ENCODE data around the gene NEURL4.
A peak's percentile ranks its signal among the peaks of the same experiment; 100 is the strongest.

The NEURL4 gene

DNA sequence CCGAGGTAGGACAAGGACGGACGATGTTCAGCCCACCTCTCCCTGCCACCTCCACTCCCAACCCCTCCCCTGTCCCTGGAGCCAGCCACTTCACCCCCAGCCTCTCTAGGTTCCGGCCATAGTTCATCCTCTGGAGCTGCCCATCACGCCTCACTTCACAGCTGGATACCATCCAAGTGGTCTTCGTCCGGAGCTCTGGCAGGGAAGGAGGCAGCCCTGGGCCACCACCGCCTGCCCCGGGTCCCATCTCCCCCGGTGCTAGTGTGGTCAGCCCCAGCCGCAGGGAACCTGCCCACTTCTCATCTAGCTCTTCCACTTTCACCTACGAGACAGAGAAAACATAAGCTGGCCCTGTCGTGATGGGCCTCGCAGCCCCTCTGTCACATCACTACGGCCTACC, 7.7 kb downstream of the NEURL4 start:
- no peak for ATAC-seq

DNA sequence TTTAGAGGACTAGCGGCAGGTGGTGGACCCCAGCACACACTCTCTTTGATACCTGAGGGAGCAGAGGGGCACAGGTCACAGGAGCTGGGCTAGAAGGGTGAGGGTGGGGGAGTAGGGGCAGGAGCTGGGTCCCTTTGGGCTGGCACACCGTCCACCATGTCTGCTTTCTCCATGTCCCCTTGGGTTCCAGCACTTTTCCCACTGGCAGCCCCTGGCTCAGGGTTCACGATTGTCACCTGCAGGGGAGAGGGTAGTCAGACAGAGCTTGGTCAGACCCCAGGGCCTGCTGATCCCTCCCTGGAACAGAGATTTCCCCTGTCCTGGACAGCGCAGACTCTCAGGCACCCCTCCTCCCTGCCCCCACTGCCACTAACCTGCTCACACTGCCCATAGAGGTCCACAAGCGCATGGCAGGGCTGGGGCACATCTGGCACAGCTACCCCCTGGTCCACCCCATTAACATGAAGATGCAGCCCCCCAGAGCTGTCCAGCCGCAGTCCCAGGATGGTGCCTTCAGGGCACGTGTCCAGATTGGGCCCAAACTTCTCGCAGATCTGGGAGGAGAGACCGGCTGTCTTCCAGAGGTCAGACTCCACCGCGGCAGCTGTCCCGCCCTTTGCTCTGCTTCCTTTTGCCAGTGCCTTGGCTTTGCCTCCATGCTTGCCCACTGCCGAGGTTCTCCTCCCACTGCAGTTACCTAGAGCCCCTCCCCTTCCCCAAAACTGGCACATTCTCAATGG, 10.8 kb downstream of the NEURL4 start:
- no peak for ATAC-seq

DNA sequence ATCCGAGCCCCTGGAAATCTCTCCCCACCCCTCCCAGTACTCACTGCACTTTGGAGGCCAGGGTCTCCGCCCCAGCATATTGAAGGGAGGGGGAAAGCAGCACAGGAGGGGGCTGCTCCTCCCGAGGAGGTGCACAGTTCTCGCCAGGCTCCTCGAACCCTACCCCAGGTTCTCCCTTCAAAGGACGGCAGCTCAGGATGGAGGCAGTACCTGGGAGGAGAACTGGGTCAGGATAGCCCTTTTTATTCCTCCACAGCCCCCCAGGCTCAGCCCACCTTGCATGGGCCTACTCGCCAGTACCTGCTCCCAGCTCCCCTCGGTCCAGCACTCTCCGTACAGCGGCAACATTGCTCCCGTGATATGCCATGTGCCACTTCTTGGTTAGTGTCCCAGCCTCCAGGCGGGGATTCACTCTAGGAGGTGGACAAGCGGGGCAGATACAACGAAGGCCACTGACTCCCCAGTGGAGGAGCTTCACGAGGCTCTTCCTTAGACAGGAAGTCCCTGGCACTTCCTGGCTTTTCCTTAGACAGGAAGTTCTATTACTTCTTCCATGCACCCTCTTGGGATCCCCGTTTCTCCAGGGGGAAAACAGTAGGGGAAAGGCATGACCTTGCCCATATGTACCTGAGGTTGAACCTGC, 11.9 kb downstream of the NEURL4 start:
- no peak for ATAC-seq

DNA sequence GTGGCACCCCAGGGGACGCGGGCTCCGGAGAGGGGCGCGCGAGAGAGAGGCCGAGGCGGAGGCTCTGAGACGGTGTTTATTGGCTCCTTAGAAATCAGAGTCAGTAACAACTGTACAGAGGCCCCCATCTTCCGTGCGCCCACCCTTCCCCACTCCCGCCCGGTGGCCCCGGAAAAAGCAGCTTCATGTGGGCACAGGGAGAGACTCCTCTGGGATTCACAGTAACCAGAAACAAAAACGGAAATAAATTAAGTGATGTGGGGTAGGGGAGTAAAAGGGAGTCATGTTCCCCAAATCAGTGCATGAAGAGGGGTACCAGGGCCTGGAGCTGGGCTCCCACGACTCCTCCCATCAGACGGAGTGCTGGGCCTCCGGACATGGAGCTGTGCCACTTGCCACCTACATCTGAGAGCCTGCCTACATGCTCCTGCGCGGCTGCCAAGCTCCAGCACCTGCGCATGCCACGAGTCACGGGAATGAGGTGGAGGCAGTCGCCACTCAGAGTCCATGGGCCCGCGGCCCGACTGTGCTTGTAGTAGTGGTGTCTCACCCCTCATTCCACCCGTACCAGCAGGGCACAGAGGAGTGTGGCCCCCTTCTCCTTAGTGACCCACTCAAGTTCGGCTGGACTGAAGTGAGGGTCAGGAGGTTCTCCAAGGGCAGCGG, 13.4 kb downstream of the NEURL4 start:
- ATAC-seq = no peak

DNA sequence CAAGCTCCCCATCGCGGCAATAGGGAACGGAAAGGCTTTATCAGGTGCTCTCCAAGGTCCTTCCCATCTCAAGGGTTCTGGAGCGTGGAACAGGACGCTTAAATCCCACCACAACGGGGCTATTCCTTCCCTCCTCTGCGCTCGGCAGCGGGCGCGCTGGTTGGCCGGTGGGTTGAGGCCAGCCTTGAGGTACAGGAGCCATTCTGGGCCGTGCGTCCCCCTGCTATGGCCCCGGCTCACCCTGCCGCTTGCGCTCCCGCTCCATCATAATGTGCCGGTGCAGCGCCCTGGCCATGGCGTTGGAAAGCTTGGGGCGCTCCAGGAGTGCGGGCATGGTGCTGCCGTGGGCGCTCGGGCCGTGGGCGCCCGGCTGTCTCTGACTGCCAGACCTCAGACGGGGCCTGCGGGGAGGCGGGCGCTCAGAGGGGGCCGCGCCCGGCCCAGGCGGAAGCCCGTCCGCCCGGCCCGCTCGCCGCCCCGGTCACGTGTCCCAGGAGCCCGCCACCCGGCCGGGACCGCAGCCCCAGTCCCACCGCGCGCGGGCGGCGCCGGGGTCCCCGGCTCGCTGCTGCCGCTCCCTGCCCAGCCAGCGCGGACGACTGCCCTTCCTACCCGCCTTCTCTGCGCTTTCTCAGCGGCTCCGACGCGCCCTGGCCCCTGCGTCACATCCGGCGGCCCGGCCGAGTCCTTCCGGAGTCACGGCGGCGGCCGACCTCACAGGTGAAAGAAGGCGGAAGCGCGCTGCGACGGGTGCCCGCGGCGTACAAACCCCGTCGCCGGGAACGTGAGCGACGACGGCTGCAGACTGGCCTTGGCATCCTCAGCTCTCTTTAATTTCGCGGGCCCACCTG, 14.2 kb downstream of the NEURL4 start, which contains the start of gene GPS2:
TSS of gene GPS2 (minus strand) at position 642 of the 851 bp plus-strand sequence. CDS start at position 334, 308 bp downstream.
- peak; percentile 81 to 82 for ATAC-seq

DNA sequence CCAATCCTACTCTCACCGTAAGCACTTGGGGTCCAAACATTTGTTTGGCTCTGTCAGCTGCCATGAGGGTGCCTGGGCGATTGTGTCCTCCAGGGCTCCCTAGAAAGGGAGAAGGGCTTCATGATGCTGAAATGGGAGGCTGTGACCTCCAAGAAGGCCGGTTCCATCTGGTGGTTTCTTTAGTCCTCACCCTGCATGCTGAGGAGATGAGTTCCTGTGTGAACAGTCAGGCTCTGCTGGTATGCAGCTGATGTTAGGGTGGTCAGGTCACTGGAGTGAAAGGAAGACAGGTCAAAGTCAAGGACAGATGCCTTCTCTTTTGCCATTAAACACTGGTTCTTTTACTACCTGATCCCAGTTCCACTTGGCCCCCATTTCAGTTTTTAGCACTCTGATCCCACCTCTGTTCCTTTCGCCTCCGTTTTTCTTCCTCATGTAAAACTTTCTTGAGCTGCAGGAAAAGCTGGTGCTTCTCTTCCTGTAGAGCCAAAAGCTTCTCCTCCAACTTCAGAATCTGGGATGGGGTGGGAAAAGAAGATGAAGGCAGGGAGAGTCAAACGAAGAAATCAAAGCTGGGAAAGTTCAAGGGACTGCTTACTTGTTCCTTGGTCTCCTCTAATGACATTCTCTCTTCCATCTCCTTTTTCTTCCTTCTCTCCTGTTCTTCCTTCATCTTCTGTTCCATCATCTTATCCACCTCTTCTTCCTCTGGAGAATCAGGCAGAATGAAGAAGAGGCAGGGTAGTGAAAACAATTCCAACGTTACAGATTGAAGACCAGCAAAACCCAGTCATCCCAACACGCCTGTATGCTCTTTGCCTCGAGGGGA, 15.0 kb downstream of the NEURL4 start:
- ATAC-seq = no peak

DNA sequence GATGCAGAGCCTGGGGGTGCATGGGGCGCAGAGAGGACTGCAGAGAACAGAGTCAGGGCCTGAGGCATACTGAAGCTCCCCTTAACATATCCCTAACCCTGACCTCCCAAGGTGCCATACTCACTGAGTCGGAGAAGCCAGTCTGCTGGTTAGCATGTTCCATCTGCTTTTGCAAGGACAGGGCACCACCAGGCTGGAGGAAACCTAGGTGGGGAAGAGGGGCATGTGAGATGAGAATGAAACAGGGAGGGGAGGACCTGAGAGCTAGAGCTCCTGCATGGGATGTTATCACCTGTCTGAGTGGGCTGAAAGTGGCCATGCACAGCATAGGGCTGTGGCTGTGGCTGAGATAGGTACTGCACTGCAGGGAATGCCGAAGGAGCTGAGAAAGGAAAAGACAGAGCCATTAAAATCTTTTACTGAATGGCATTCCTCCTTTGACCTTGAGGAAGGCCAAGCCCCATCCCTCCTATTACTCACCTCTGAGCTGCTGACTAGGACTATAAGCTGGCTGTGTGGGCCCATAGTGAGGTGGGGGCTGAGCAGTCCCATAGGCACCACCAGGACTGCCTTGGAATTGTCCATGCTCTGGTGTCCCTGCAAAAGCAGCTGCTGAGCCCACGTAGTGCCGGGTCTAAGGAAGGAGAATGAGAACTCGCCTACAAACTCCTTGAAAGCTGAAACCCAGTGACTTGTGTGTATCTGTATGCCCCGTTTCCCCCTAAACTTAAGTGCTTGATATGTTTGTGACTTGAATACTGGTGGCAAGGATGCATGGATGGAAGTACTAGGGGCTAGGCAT, 15.8 kb downstream of the NEURL4 start:
- peak; percentile 7 to 8 for ATAC-seq

DNA sequence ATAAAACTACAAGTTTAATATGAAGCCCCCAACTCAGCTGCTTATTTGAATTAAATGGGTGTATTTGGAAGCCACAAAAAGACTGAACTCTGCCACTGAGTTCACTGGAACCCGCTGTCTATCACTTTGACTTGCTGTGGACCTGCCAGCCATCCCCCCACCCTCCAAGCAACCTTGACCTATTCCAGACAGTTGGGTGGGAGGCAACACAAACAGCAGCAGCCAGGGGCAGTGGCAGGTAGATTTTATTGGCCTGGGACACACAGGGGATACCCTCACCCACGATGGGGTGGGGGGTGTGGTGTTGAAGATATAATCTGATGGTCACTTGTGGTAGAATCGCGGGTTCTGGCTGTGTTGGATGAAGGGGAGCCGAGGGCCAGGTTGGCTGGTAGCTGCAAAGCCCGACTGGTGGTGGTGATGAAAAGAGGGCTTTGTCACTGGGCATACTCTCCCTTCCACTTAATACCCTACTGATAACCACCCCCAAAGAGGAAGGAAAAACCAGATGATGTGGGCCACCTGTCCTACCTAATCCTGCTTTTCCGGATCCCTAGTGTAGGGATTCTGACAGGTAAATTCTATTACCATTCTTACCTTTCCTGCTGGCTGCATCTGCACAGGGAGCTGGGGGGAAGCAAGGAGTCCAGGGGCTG, 16.6 kb downstream of the NEURL4 start:
- no peak for ATAC-seq

DNA sequence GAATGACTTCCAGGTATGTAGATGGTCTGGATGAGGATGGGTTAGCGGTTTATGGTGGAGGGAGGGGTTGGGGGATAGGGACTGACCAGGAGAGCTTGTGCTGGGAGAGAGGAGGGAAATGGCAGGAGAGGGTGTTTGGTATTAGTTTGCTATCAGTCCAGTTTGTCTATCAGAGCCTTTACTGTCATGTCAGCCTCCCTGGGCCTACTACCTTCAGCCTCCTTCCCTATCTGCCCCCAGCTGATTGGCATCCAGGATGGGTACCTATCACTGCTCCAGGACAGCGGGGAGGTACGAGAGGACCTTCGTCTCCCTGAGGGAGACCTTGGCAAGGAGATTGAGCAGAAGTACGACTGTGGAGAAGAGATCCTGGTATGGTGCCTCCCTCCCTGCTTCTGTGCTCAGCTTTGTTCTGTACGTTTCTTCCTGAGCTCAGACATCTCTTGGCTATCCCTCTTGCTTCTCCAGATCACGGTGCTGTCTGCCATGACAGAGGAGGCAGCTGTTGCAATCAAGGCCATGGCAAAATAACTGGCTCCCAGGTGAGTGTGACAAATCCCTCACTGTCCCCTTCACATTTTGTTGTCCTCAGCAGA, 17.9 kb downstream of the NEURL4 start:
- ATAC-seq = no peak

DNA sequence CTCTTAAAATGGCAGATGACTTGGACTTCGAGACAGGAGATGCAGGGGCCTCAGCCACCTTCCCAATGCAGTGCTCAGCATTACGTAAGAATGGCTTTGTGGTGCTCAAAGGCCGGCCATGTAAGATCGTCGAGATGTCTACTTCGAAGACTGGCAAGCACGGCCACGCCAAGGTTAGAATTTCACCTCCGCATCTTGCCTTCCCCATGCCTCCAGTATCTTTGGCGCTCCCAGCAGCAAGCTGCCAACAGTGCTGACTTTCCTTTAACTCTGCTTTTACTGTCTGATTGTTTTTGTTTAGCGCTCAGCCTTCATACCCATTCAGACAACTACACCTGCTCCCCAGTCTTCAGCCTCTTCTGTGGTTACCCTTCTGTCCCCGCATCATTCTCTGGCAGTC, 19.5 kb downstream of the NEURL4 start:
- ATAC-seq = no peak

DNA sequence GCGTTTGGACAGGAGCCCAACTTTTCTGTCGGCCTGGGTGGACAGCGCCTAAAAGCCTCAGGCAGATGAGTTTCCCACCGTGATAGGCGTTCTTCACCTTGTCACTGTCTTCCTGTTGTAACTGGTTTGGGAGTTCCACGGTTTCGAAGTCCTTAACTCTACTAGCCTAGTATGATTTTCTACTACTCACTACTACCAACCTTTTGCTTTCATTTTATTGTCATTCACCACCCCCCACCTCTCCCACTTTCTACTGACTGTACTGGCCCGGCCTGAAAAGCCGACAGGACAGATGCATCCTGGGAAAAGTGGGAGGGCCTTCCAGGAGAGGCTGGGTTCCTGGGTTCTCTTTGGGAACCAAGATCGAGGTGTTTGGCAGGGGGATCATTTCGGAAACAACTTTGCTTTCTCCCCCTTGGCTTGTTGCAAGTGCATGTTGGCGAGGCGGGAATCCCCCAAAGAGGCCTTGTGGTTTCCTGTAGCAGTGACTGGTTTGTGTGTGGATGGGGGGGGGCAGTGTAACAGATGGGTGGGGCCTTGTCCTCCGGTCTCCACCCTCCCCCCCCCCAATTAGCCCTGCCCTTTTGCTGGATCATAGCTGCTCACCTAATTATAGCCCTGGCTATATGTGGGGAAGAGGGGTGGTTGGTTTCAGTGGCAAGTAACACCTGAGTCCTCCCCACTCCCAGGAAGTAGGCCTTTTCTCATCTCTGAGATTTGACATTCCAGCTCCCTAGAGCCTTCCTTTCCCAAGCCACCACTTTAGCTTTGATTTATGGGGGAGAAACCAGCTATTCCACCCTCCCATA, 20.3 kb downstream of the NEURL4 start:
- peak; percentile 40 to 48 for ATAC-seq

DNA sequence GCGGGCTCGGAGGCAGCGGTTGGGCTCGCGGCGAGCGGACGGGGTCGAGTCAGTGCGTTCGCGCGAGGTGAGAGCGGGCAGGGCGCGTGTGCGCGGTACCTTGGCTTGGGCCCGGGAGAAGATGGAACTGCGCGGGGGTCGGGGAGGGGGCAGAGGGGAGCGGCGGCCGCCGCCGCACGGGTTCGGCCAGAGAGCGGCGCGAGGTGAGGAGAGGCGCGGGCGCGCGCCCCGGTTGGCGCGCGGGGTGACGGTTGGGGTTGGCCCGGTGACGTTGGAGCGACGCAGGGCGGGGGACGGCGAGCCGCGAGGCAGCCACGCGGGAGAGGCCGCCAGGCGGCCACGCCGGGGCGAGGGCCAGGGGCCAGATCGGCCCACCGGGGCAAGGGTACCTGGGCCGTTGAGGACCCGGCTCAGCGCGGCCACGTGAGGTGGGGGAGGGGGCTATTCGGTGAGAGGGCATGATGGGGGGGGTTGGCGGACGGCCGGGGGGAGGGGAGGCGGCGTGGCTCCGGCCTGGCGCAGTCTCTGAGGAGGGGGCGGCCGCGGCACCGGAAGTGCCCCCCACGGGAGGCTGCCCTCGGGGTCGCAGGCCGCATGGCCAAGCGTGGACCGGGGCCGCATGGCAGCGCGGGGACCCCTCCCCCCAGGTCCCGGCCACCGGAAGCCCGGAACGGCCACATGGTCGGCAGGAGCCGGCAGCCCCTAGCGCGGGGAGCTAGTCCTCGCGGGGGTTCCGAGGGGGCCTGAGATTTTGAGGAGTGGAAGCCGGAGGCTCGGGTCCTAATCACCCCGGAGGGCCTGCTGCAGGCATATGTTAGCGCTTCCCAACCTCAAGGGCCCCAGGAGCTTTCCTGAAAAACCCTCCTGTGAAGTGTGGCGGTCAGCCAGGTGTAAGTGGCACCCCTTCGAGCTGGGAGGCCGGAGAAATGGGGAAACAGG, 21.2 kb downstream of the NEURL4 start:
- ATAC-seq = peak in 1 of 2 donors; percentile 2

DNA sequence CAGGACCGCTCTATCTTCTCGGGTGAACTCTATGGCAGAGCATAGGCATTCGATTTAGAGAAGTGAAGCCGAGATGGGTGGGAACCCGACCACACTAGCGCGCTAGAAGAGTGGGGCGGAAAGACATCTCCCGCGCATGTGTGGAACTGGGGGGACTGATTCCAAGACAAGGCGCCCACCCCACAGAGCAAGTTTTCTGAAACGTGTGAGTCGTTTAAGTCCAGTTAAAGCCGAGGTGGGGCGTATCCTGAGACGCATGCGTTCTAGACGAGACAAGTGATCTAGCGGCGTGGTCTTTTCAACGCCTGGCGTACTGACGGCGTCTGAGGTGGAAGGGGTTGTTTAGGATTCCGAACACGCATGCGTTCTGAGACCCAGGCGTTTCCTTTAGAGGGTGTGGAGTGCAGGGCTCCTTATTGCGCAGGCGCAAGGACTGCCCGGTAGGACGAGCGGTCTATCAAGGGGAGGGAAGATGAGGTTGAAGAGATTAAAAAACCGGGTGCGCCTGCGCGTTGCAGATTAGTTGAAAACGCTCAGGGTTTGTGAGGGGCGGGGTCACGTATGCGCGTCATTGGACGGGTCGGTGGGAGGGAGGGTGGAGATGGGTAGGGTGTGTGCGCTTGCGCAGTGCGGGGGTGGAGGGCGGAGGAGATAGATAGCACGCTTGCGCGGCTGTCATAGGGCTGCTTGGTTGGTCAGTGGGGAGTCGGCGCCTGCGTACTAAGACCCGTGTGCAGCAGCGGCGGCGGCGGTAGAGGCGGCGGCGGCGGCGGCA, 22.0 kb downstream of the NEURL4 start, which contains the start of gene EIF5A:
TSS of gene EIF5A (plus strand) at position 718 of the 775 bp plus-strand sequence. CDS start 2,008 bp downstream, outside the sequence.
- ATAC-seq = peak; percentile 71 to 72

DNA sequence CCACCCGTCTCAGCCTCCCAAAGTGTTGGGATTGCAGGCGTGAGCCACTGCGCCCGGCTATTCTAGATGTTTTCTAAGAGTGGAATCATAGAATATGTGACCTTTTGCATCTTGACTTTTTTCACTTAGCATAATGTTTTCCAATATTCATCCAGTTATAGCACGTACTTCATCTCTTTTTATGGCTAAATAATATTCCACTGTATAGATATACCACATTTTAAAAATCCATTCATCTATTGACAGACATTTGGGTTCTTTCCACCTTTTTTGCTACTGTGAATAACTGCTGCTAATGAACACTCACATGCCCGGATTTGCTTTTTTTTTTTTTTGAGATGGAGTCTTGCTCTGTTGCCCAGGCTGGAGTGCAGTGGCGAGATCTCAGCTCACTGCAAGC, 25.0 kb downstream of the NEURL4 start:
- no peak for ATAC-seq

DNA sequence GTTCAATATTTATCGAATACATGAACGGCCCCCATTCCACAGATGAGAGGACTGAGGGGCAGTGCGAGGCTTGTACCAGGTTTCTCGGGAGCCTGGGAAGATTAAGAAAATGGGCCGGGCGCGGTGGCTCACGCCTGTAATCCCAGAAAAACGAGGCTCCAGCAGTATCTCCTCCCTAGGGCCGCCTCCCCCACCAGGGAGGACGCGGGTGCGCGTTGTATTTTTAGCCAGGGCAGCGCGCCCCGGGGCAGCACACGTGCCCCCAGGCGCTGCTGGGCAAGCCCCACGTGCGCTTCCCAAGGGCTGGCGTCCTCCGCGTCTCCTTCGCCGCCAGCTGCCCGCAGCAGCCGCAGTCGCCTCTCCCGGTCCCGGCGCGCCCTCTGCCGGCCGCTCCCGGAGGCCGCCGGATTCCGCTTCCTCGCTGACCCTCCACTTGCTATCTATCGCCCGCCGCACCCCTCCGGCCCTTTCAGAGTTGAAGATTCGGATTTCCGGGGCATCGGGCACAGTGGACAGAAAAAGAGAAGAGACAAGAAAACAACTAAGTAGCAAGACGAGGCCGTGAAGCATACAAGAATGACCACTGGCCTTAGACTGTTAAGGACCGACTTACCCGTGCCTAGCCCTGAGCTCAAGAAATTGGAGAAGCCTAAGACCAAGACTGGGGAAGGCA, 32.8 kb downstream of the NEURL4 start:
- ATAC-seq = peak; percentile 54 to 62
